ENCODE results near the gene PSENEN. TPM values are rescaled to one million over a fixed set of nuclear protein-coding genes. Genes with fewer than 3 reads are reported as not detected.

PSENEN gene
- total RNA-seq, 1 experiment from 2014 or later, result 70.2 TPM

GRCh38 chr19:35708391-35708790, 37.1 kb upstream of the PSENEN start:
- intact Hi-C loops (cut with micrococcal nuclease; ENCODE audit: unreplicated experiment), result no loop called here
- TF ChIP-seq CTCF (IDR thresholded peaks at IDR 0.05; ENCODE audit: insufficient read depth in 1 of 2, low read depth in 1 of 2, low read length in 1 of 2, severe bottlenecking in 1 of 2, unreplicated experiment in 1 of 2), result no peak
- DNase-seq, result no peak
- no peak overlapping the region for H3K27ac Mint-ChIP-seq (ENCODE audit: unreplicated experiment)
- no peaks in the 10 kb centered on the region for H3K4me1 Mint-ChIP-seq (ENCODE audit: low read depth, unreplicated experiment)
- peaks cover 4% of the 10 kb centered on the region for H3K36me3 Mint-ChIP-seq (ENCODE audit: insufficient read depth, unreplicated experiment)
- Histone ChIP-seq H3K9me3 (no peaks in the 10 kb centered on the region), H3K4me1 (no peaks in the 10 kb centered on the region), H3K27me3 (replicated peaks; ENCODE audit: control insufficient read depth, insufficient read depth, low read length) (no peaks in the 10 kb centered on the region), H3K36me3 (ENCODE audit: control insufficient read depth, insufficient read depth, low read length) (no peaks in the 10 kb centered on the region), H3K4me3 (ENCODE audit: low read depth, low read length) (no peak overlapping the region)
- no peak overlapping the region for H3K4me3 Mint-ChIP-seq (ENCODE audit: unreplicated experiment)
- H3K27me3 Mint-ChIP-seq (ENCODE audit: insufficient read depth, unreplicated experiment), result peaks cover 6% of the 10 kb centered on the region
- no peaks in the 10 kb centered on the region for H3K9me3 Mint-ChIP-seq (ENCODE audit: unreplicated experiment)
- BruUV-seq (replicated peaks), result no TSS peak
- CTCF ChIA-PET, result interaction anchor here (0.6 to 1.5 kb wide), 2 partner anchors 16 to 223 kb away, joined by 3 read pairs; no protein-coding TSS in a partner anchor
- POLR2A ChIA-PET, result interaction anchor here (0.6 kb wide), 1 partner anchor 49 kb away, joined by 3 read pairs; no protein-coding TSS in a partner anchor

GRCh38 chr19:35710784-35711723, 34.4 kb upstream of the PSENEN start:
- H3K36me3 ChIP-seq (ENCODE audit: control insufficient read depth, insufficient read depth, low read length), result no peaks in the 10 kb centered on the region
- Mint-ChIP-seq H3K4me3 (ENCODE audit: unreplicated experiment) (no peak overlapping the region), H3K27me3 (ENCODE audit: insufficient read depth, unreplicated experiment) (peaks cover 6% of the 10 kb centered on the region), H3K9me3 (ENCODE audit: unreplicated experiment) (no peaks in the 10 kb centered on the region), H3K4me1 (ENCODE audit: low read depth, unreplicated experiment) (peaks cover 9% of the 10 kb centered on the region), H3K27ac (ENCODE audit: unreplicated experiment) (no peak overlapping the region), H3K36me3 (ENCODE audit: insufficient read depth, unreplicated experiment) (peaks cover 4% of the 10 kb centered on the region)
- no peak for TF ChIP-seq CTCF (IDR thresholded peaks at IDR 0.05; ENCODE audit: insufficient read depth in 1 of 2, low read depth in 1 of 2, low read length in 1 of 2, severe bottlenecking in 1 of 2, unreplicated experiment in 1 of 2)
- POLR2A ChIA-PET, result no interaction called here
- no peaks in the 10 kb centered on the region for H3K27me3 ChIP-seq (replicated peaks; ENCODE audit: control insufficient read depth, insufficient read depth, low read length)
- no peaks in the 10 kb centered on the region for H3K9me3 ChIP-seq
- DNase-seq, result no peak
- no peak overlapping the region for H3K4me3 ChIP-seq (ENCODE audit: low read depth, low read length)
- CTCF ChIA-PET, result no interaction called here
- intact Hi-C loops (cut with micrococcal nuclease; ENCODE audit: unreplicated experiment), result no loop called here
- H3K4me1 ChIP-seq, result peaks cover 8% of the 10 kb centered on the region
- BruUV-seq (replicated peaks), result no TSS peak

- intact Hi-C loops (cut with micrococcal nuclease; ENCODE audit: unreplicated experiment), result no loop called here
- Mint-ChIP-seq H3K36me3 (ENCODE audit: insufficient read depth, unreplicated experiment) (peaks cover 8% of the 10 kb centered on the region), H3K27me3 (ENCODE audit: insufficient read depth, unreplicated experiment) (peaks cover 3% of the 10 kb centered on the region), H3K4me3 (ENCODE audit: unreplicated experiment) (no peak overlapping the region), H3K4me1 (ENCODE audit: low read depth, unreplicated experiment) (peaks cover 9% of the 10 kb centered on the region), H3K27ac (ENCODE audit: unreplicated experiment) (no peak overlapping the region), H3K9me3 (ENCODE audit: unreplicated experiment) (no peaks in the 10 kb centered on the region)
- no peaks in the 10 kb centered on the region for H3K36me3 ChIP-seq (ENCODE audit: control insufficient read depth, insufficient read depth, low read length)
- no peak for TF ChIP-seq CTCF (IDR thresholded peaks at IDR 0.05; ENCODE audit: insufficient read depth in 1 of 2, low read depth in 1 of 2, low read length in 1 of 2, severe bottlenecking in 1 of 2, unreplicated experiment in 1 of 2)
- no peaks in the 10 kb centered on the region for H3K9me3 ChIP-seq
- DNase-seq, result no peak
- BruUV-seq (replicated peaks), result no TSS peak
- peaks cover 8% of the 10 kb centered on the region for H3K4me1 ChIP-seq
- CTCF ChIA-PET, result interaction anchor here (0.6 to 1.9 kb wide), 3 partner anchors 18 to 24 kb away, joined by 3 to 6 read pairs (median 5); no protein-coding TSS in a partner anchor
- H3K4me3 ChIP-seq (ENCODE audit: low read depth, low read length), result no peak overlapping the region
- POLR2A ChIA-PET, result no interaction called here
- no peaks in the 10 kb centered on the region for H3K27me3 ChIP-seq (replicated peaks; ENCODE audit: control insufficient read depth, insufficient read depth, low read length)
These were observed 32.6 kb upstream of the PSENEN start for GRCh38 chr19:35712567-35713505.
